ENCODE measurements around the gene SFMBT1. TPM values are rescaled to one million over a fixed set of nuclear protein-coding genes. Genes with fewer than 3 reads are reported as not detected.

Gene SFMBT1
- total RNA-seq, 1 experiment from 2014 or later = 14.3 TPM

GRCh38 chr3:52887166-52887565, 158.7 kb downstream of the SFMBT1 start:
- DNase-seq = no peak
- Histone ChIP-seq H3K9me3 (ENCODE audit: insufficient read depth, low read depth) (no peaks in the 10 kb centered on the region), H3K36me3 (ENCODE audit: low read depth) (no peaks in the 10 kb centered on the region), H3K79me2 (ENCODE audit: low read depth) (no peaks in the 10 kb centered on the region), H3K4me1 (replicated peaks; ENCODE audit: insufficient read depth) (no peaks in the 10 kb centered on the region), H4K20me1 (ENCODE audit: insufficient read depth) (no peaks in the 10 kb centered on the region), H3K4me2 (no peak overlapping the region), H3K4me3 (no peak overlapping the region), H3F3A (ENCODE audit: insufficient read depth, low read depth) (no peaks in the 10 kb centered on the region), H2AFZ (no peak overlapping the region), H3K9me2 (ENCODE audit: insufficient read depth) (no peaks in the 10 kb centered on the region), H3K27ac (no peak overlapping the region), H3K27me3 (ENCODE audit: insufficient read depth, low read depth) (no peaks in the 10 kb centered on the region)
- no TSS peak for BruUV-seq (replicated peaks)
- TF ChIP-seq, protein P1, sequence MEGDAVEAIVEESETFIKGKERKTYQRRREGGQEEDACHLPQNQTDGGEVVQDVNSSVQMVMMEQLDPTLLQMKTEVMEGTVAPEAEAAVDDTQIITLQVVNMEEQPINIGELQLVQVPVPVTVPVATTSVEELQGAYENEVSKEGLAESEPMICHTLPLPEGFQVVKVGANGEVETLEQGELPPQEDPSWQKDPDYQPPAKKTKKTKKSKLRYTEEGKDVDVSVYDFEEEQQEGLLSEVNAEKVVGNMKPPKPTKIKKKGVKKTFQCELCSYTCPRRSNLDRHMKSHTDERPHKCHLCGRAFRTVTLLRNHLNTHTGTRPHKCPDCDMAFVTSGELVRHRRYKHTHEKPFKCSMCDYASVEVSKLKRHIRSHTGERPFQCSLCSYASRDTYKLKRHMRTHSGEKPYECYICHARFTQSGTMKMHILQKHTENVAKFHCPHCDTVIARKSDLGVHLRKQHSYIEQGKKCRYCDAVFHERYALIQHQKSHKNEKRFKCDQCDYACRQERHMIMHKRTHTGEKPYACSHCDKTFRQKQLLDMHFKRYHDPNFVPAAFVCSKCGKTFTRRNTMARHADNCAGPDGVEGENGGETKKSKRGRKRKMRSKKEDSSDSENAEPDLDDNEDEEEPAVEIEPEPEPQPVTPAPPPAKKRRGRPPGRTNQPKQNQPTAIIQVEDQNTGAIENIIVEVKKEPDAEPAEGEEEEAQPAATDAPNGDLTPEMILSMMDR (conservative IDR thresholded peaks at IDR 0.05) = no peak
- TF ChIP-seq EZH2 (IDR thresholded peaks at IDR 0.05; ENCODE audit: low read depth) = no peak
- ChIA-PET CTCF (no interaction called here), POLR2A (ENCODE audit: unreplicated experiment) (no interaction called here)
- intact Hi-C loops (cut with micrococcal nuclease; ENCODE audit: unreplicated experiment) = no loop called here

GRCh38 chr3:52886049-52886730, 159.7 kb downstream of the SFMBT1 start:
- intact Hi-C loops (cut with micrococcal nuclease; ENCODE audit: unreplicated experiment) = no loop called here
- Histone ChIP-seq H3K4me3 (no peak overlapping the region), H3K27ac (no peak overlapping the region), H3K27me3 (ENCODE audit: insufficient read depth, low read depth) (no peaks in the 10 kb centered on the region), H3K4me1 (replicated peaks; ENCODE audit: insufficient read depth) (no peaks in the 10 kb centered on the region), H3K9me2 (ENCODE audit: insufficient read depth) (no peaks in the 10 kb centered on the region), H3K9me3 (ENCODE audit: insufficient read depth, low read depth) (no peaks in the 10 kb centered on the region), H4K20me1 (ENCODE audit: insufficient read depth) (no peaks in the 10 kb centered on the region), H3F3A (ENCODE audit: insufficient read depth, low read depth) (no peaks in the 10 kb centered on the region), H3K36me3 (ENCODE audit: low read depth) (no peaks in the 10 kb centered on the region), H2AFZ (no peak overlapping the region), H3K4me2 (no peak overlapping the region), H3K79me2 (ENCODE audit: low read depth) (no peaks in the 10 kb centered on the region)
- BruUV-seq (replicated peaks) = no TSS peak
- TF ChIP-seq EZH2 (IDR thresholded peaks at IDR 0.05; ENCODE audit: low read depth) = no peak
- TF ChIP-seq, protein P1 (conservative IDR thresholded peaks at IDR 0.05) = no peak
- POLR2A ChIA-PET (ENCODE audit: unreplicated experiment) = no interaction called here
- CTCF ChIA-PET = no interaction called here
- DNase-seq = no peak

GRCh38 chr3:52882377-52882776, 163.5 kb downstream of the SFMBT1 start:
- no peaks in the 10 kb centered on the region for H3K79me2 ChIP-seq (ENCODE audit: low read depth)
- TF ChIP-seq, protein P1 (conservative IDR thresholded peaks at IDR 0.05) = no peak
- TF ChIP-seq EZH2 (IDR thresholded peaks at IDR 0.05; ENCODE audit: low read depth) = no peak
- ChIA-PET POLR2A (ENCODE audit: unreplicated experiment) (no interaction called here), CTCF (no interaction called here)
- BruUV-seq (replicated peaks) = no TSS peak
- H3K4me1 ChIP-seq (replicated peaks; ENCODE audit: insufficient read depth) = no peaks in the 10 kb centered on the region
- intact Hi-C loops (cut with micrococcal nuclease; ENCODE audit: unreplicated experiment) = no loop called here
- DNase-seq = no peak
- H3K27me3 ChIP-seq (ENCODE audit: insufficient read depth, low read depth) = no peaks in the 10 kb centered on the region
- no peaks in the 10 kb centered on the region for H4K20me1 ChIP-seq (ENCODE audit: insufficient read depth)
- H3K36me3 ChIP-seq (ENCODE audit: low read depth) = no peaks in the 10 kb centered on the region
- no peaks in the 10 kb centered on the region for H3F3A ChIP-seq (ENCODE audit: insufficient read depth, low read depth)
- no peak overlapping the region for H3K27ac ChIP-seq
- no peak overlapping the region for H3K4me3 ChIP-seq
- H3K9me2 ChIP-seq (ENCODE audit: insufficient read depth) = no peaks in the 10 kb centered on the region
- no peak overlapping the region for H2AFZ ChIP-seq
- H3K4me2 ChIP-seq = no peak overlapping the region
- H3K9me3 ChIP-seq (ENCODE audit: insufficient read depth, low read depth) = no peaks in the 10 kb centered on the region

All from PC-9 (cell line).